Suprapubic skin (tissue), 4 donors: ENCODE results near the gene TMEM178A. TPM values are rescaled to one million over a fixed set of nuclear protein-coding genes. Genes with fewer than 3 reads are reported as not detected.
A peak's percentile ranks its signal among the peaks of the same experiment; 100 is the strongest.

Source experiments
- DNase-seq, 2 donors: peaks; one replicate each; pipeline ENCODE4 v3.0.0-alpha.2; 2019; ENCODE audit warnings: low spot score in 2 of 2
- H3K27ac ChIP-seq: fragments of 200-600 bp; sonication (generic); one replicate; pipeline ENCODE4 v1.5.1; 2019
- H3K27me3 ChIP-seq: fragments of 200-600 bp; sonication (generic); one replicate; pipeline ENCODE4 v1.5.1; 2019
- H3K36me3 ChIP-seq: fragments of 200-600 bp; sonication (generic); one replicate; pipeline ENCODE4 v1.5.1; 2019
- H3K4me1 ChIP-seq: fragments of 200-600 bp; sonication (generic); one replicate; pipeline ENCODE4 v1.5.1; 2019
- H3K4me3 ChIP-seq: fragments of 200-600 bp; sonication (generic); one replicate; pipeline ENCODE4 v1.5.1; 2019; ENCODE audit warnings: mild to moderate bottlenecking
- H3K9me3 ChIP-seq: fragments of 200-600 bp; sonication (generic); one replicate; pipeline ENCODE4 v1.5.1; 2019
- EP300 ChIP-seq: sonication (generic); formaldehyde crosslinking; IDR thresholded peaks from one replicate; pipeline ENCODE4 v1.6.1; 2017; ENCODE audit warnings: antibody characterized with exemption
- POLR2A ChIP-seq, 2 donors: fragments of 450-650 bp; IDR thresholded peaks; one replicate each; pipeline ENCODE4 v1.6.1; 2017; ENCODE audit warnings: antibody characterized with exemption in 2 of 2, mild to moderate bottlenecking in 2 of 2, moderate library complexity in 2 of 2
- POLR2AphosphoS5 ChIP-seq, 3 donors: sonication (generic); formaldehyde crosslinking; IDR thresholded peaks; one replicate each; pipeline ENCODE4 v1.6.1; 2017; ENCODE audit warnings: antibody characterized with exemption in 3 of 3
- WGBS: methylation state at CpG from one replicate; pipeline ENCODE4 v1.1.5; 2018; 5-methylcytosine and 5-hydroxymethylcytosine counted together
- total RNA-seq, 4 donors: library from RNA; depleted of rRNA; stranded (reverse); fragments of >200 nt; gene quantifications; one replicate each; pipeline ENCODE4 v1.1.0, GENCODE V29; 2016
- TF ChIP-seq, protein P1 (sequence below), 2 donors: fragments of 200-600 bp in 1 of 2; fragments of 450-650 bp in 1 of 2; sonication (generic) in 1 of 2; IDR thresholded peaks; one replicate each; pipeline ENCODE4 v1.5.1; 2016 to 2019; ENCODE audit warnings: antibody characterized with exemption in 2 of 2, mild to moderate bottlenecking in 1 of 2, moderate library complexity in 1 of 2

The TMEM178A gene
- total RNA-seq, 4 donors from 2014 or later = 0.68 to 7.4 (median 2.3) TPM

DNA sequence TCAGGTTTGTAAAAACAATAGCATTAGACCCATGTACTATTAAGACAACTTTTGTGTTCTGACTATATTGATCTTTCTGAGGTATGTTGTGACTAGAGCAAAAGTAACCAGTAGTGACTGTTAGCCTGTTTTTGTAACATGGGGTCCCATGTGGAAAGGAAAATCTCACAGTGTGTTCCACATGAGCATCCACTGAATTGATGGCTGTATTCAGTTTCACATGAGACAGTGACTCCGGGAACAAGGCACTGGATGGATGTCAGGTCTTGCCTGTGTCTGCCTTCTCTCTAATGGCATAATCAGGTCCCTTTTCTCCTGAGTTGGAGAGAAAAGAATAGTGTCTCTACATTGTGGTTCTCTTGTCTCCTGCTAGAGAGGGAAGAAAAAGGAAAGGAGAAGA, 27.5 kb downstream of the TMEM178A start:
- WGBS = 78% methylated on average over 1 of the region's 1 CpG
- H3K27ac ChIP-seq = no peak overlapping the region
- H3K4me3 ChIP-seq = no peak overlapping the region
- H3K4me1 ChIP-seq = no peaks in the 10 kb centered on the region
- DNase-seq = no peak
- no peaks in the 10 kb centered on the region for H3K27me3 ChIP-seq
- H3K9me3 ChIP-seq = peaks cover 7% of the 10 kb centered on the region
- TF ChIP-seq POLR2A (IDR thresholded peaks at IDR 0.05) (no peak), POLR2AphosphoS5 (IDR thresholded peaks at IDR 0.05) (no peak), EP300 (no peak)
- TF ChIP-seq, protein P1, sequence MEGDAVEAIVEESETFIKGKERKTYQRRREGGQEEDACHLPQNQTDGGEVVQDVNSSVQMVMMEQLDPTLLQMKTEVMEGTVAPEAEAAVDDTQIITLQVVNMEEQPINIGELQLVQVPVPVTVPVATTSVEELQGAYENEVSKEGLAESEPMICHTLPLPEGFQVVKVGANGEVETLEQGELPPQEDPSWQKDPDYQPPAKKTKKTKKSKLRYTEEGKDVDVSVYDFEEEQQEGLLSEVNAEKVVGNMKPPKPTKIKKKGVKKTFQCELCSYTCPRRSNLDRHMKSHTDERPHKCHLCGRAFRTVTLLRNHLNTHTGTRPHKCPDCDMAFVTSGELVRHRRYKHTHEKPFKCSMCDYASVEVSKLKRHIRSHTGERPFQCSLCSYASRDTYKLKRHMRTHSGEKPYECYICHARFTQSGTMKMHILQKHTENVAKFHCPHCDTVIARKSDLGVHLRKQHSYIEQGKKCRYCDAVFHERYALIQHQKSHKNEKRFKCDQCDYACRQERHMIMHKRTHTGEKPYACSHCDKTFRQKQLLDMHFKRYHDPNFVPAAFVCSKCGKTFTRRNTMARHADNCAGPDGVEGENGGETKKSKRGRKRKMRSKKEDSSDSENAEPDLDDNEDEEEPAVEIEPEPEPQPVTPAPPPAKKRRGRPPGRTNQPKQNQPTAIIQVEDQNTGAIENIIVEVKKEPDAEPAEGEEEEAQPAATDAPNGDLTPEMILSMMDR (IDR thresholded peaks at IDR 0.05) = no peak
- no peaks in the 10 kb centered on the region for H3K36me3 ChIP-seq

DNA sequence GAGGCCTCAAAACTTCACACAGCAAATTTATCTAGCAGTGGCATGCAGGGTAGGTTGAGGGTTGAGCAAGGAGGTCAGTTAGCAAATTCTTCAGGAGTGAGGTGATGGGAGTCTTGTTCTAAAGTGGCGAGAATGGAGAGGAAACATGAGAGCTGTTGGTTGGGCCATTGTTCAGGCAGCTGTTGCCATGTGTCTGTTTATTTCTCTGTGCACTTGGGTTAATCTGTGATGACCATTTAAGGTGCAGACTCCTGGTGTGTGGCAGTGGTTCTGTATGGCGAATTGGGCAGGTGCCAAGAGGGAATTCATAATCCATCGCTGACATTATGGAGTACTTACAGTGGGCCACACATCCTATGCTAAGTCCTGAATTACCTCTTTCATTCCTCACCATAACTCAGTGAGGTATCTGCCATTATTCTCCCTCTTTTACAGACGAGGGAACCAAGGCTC, 30.4 kb downstream of the TMEM178A start:
- no peak for TF ChIP-seq POLR2A (IDR thresholded peaks at IDR 0.05)
- no peak for TF ChIP-seq POLR2AphosphoS5 (IDR thresholded peaks at IDR 0.05)
- TF ChIP-seq, protein P1 (IDR thresholded peaks at IDR 0.05) = no peak
- TF ChIP-seq EP300 = no peak

DNA sequence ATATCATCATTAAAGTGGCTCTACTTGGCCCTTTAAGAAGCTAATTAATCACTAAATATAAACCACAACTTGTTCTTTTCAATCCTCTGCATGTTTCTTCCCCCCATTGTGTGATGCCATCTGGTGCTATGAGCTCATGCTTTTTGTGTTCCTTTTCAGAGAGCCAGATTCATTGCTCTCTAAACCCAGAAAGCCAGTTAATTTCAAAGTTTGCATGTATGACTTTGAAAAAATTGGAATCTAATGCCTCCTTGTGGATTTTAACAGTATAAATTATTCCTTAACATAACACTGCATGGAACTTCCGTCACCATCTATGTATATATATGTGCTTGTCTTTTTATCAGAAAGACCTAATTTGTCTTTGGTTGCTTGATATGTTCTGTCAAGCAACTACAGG, 31.1 kb downstream of the TMEM178A start:
- TF ChIP-seq, protein P1 (IDR thresholded peaks at IDR 0.05) = peak in 1 of 2 donors; percentile 26
- TF ChIP-seq EP300 (no peak), POLR2AphosphoS5 (IDR thresholded peaks at IDR 0.05) (no peak)
- H3K27ac ChIP-seq = no peak overlapping the region
- no peak overlapping the region for H3K4me3 ChIP-seq
- H3K27me3 ChIP-seq = no peaks in the 10 kb centered on the region
- WGBS = 34% methylated on average over 1 of the region's 1 CpG
- H3K4me1 ChIP-seq = no peaks in the 10 kb centered on the region
- no peaks in the 10 kb centered on the region for H3K36me3 ChIP-seq
- peaks cover 3% of the 10 kb centered on the region for H3K9me3 ChIP-seq
- no peak for DNase-seq

More for the DNA sequence above, 30.4 kb downstream of the TMEM178A start:
- 90% methylated on average over 4 of the region's 4 CpGs for WGBS
- Histone ChIP-seq H3K36me3 (no peaks in the 10 kb centered on the region), H3K4me1 (no peaks in the 10 kb centered on the region), H3K27ac (no peak overlapping the region), H3K27me3 (no peaks in the 10 kb centered on the region), H3K4me3 (no peak overlapping the region), H3K9me3 (peaks cover 8% of the 10 kb centered on the region)
- no peak for DNase-seq

DNA sequence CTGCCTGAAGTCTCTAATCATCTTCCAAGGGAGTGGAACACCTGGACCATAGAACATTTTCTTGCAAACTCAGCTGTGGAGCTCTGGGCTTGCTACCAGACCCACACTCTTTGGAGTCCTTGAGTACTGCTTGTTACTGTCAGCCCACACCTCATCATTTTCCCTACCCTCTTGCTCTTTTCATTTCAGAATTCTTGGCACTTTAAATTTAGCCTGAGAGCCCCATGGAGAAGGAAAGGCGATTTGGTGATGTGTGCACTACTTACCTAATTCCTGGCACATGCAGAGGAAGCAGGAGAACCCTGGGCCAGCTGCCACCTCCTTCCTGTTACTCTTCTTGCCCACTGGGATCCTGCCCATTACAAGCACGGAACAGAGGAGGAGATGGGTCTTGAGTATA, 31.7 kb downstream of the TMEM178A start:
- 38% methylated on average over 2 of the region's 2 CpGs for WGBS
- H3K9me3 ChIP-seq = peaks cover 3% of the 10 kb centered on the region
- H3K27me3 ChIP-seq = no peaks in the 10 kb centered on the region
- H3K4me3 ChIP-seq = no peak overlapping the region
- TF ChIP-seq, protein P1 (IDR thresholded peaks at IDR 0.05) = no peak
- TF ChIP-seq POLR2AphosphoS5 (IDR thresholded peaks at IDR 0.05) = no peak
- no peak for TF ChIP-seq POLR2A (IDR thresholded peaks at IDR 0.05)
- TF ChIP-seq EP300 = no peak
- DNase-seq = no peak
- no peaks in the 10 kb centered on the region for H3K36me3 ChIP-seq
- H3K4me1 ChIP-seq = no peaks in the 10 kb centered on the region
- H3K27ac ChIP-seq = no peak overlapping the region

DNA sequence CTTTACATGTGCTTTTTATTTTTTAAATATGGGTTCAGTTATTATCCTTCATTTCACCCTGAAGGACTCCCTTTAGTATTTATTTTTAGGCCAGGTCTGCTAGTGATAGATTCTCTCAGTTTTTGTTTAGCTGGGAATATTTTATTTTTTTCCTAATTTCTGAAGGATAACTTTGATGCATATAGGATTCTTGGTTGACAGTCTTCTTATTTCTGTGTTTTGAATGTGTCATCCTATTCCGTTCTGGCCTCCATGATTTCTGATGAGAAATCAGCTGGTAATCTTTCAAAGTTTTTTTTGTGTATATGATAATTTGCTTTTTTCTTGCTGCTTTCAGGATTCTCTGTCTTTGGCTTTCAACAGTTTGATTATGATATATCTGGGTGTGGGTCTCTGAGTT, 35.4 kb downstream of the TMEM178A start:
- Histone ChIP-seq H3K4me1 (no peaks in the 10 kb centered on the region), H3K9me3 (peaks cover 3% of the 10 kb centered on the region), H3K27ac (no peak overlapping the region), H3K27me3 (no peaks in the 10 kb centered on the region), H3K36me3 (no peaks in the 10 kb centered on the region), H3K4me3 (no peak overlapping the region)
- 94% methylated on average over 1 of the region's 1 CpG for WGBS
- no peak for TF ChIP-seq POLR2A (IDR thresholded peaks at IDR 0.05)
- TF ChIP-seq, protein P1 (IDR thresholded peaks at IDR 0.05) = no peak
- no peak for TF ChIP-seq POLR2AphosphoS5 (IDR thresholded peaks at IDR 0.05)
- TF ChIP-seq EP300 = no peak
- no peak for DNase-seq
